OCI-LY3 (cell line): ENCODE measurements around the gene DNAH5.

ENCODE experiments used
- EZH2phosphoT487 ChIP-seq: fragments of 200-600 bp; shearing (Covaris generic); IDR thresholded peaks from 2 replicates; pipeline ENCODE4 v1.6.1; 2018; ENCODE audit warnings: antibody characterized with exemption, mixed run types, low read depth
- TF ChIP-seq, protein P1 (sequence below): fragments of 200-600, 300-600 bp; sonication (generic); IDR thresholded peaks from 2 replicates; pipeline ENCODE4 v1.5.1; 2014; ENCODE audit warnings: antibody characterized with exemption, low read length, low read depth

DNA sequence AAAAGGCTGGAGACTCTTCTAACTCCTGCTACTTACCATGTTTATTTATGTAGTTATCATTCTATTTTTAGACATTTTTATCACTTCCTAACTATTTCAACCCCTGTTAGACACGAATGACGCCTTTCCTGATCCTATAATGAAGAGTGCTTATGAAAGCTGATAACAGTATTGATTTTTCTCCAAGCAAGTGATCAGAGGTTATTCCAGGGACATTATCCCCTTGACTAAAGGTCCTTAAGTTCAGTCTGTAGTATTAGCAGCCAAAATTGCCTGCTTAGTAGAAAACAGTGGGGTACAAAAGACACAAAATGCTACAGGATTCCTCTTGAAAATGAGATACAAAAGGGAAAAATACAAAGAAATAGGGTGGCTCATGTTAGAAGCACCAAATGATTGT is 235.6 kb downstream of the DNAH5 start:
- TF ChIP-seq, protein P1, sequence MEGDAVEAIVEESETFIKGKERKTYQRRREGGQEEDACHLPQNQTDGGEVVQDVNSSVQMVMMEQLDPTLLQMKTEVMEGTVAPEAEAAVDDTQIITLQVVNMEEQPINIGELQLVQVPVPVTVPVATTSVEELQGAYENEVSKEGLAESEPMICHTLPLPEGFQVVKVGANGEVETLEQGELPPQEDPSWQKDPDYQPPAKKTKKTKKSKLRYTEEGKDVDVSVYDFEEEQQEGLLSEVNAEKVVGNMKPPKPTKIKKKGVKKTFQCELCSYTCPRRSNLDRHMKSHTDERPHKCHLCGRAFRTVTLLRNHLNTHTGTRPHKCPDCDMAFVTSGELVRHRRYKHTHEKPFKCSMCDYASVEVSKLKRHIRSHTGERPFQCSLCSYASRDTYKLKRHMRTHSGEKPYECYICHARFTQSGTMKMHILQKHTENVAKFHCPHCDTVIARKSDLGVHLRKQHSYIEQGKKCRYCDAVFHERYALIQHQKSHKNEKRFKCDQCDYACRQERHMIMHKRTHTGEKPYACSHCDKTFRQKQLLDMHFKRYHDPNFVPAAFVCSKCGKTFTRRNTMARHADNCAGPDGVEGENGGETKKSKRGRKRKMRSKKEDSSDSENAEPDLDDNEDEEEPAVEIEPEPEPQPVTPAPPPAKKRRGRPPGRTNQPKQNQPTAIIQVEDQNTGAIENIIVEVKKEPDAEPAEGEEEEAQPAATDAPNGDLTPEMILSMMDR = no peak
- no peak for TF ChIP-seq EZH2phosphoT487
